GM12878 (cell line): Measurements from ENCODE around the gene HIC1. TPM values are rescaled to one million over a fixed set of nuclear protein-coding genes. Genes with fewer than 3 reads are reported as not detected.

Experiments used
- ATAC-seq: fragments of 200-7000 bp; cut with Tn5 transposase; 3 replicates; pipeline ENCODE4 v1.9.1; 2020; ENCODE audit warnings: mild to moderate bottlenecking, moderate library complexity
- BruUV-seq: library from RNA; stranded (reverse); fragments of 400-500 nt; replicated peaks from 2 replicates; lab custom pipeline; 2021; lab: Mats Ljungman, UMichigan
- CTCF ChIA-PET: fragments of 300-600 bp; sonication (Branson Sonifier 250); formaldehyde crosslinking; extraction: SDS; loops from one replicate; lab custom pipeline; 2021; ENCODE audit warnings: inconsistent platforms; lab: Yijun Ruan, JAX
- POLR2A ChIA-PET: fragments of 350-600 bp; formaldehyde crosslinking; extraction: SDS; loops from one replicate; lab custom pipeline; 2021; ENCODE audit warnings: inconsistent platforms; lab: Charles Lee
- RAD21 ChIA-PET: fragments of 300-600 bp; sonication (Branson Sonifier 250); formaldehyde crosslinking; loops from one replicate; lab custom pipeline; 2023; ENCODE audit warnings: antibody characterized with exemption; ENCODE audit not compliant: unreplicated experiment; lab: Charles Lee
- SMC1A ChIA-PET: fragments of 300-600 bp; sonication (Branson Sonifier 250); formaldehyde crosslinking; loops from one replicate; lab custom pipeline; 2023; ENCODE audit not compliant: unreplicated experiment, uncharacterized antibody; lab: Charles Lee
- DNase-seq: peaks from one replicate; pipeline ENCODE4 v3.0.0-alpha.2; 2011; ENCODE audit warnings: low read depth, low spot score
- FAIRE-seq: peaks from 3 replicates; lab custom pipeline; 2011; peaks lifted over from hg19 to GRCh38; lab: Jason Lieb, UNC
- H2AFZ ChIP-seq: 2 replicates; pipeline ENCODE4 v1.6.0; 2011; ENCODE audit warnings: low read depth, low read length, control low read depth; ENCODE audit not compliant: control insufficient read depth
- H3K27ac ChIP-seq: 2 replicates; pipeline ENCODE4 v1.5.1; 2011; ENCODE audit warnings: control low read depth; ENCODE audit not compliant: control insufficient read depth, insufficient read depth
- H3K27me3 ChIP-seq, 2 experiments: replicated peaks in 1 of 2; 2 replicates each; pipeline versions ENCODE4 v1.6.0 to v1.6.1; 2011; ENCODE audit warnings: low read length in 1 of 2; ENCODE audit not compliant: control insufficient read depth in 2 of 2, insufficient read depth in 2 of 2
- H3K36me3 ChIP-seq, 2 experiments: 2 replicates each; pipeline ENCODE4 v1.5.1; 2011; ENCODE audit warnings: low read length in 1 of 2; ENCODE audit not compliant: control insufficient read depth in 2 of 2, insufficient read depth in 2 of 2
- H3K4me1 ChIP-seq: 2 replicates; pipeline ENCODE4 v1.6.1; 2011; ENCODE audit warnings: mild to moderate bottlenecking, low read length, moderate library complexity, mixed read lengths; ENCODE audit not compliant: control insufficient read depth, insufficient read depth
- H3K4me2 ChIP-seq: 2 replicates; pipeline ENCODE4 v1.6.0; 2011; ENCODE audit warnings: control low read depth; ENCODE audit not compliant: control insufficient read depth, insufficient read depth
- H3K4me3 ChIP-seq: fragments of 200-600 bp; sonication (generic); 2 replicates; pipeline ENCODE4 v1.5.1; 2016
- H3K79me2 ChIP-seq: 2 replicates; pipeline ENCODE4 v1.6.0; 2011; ENCODE audit warnings: low read length; ENCODE audit not compliant: control insufficient read depth, insufficient read depth
- H3K9ac ChIP-seq: 2 replicates; pipeline ENCODE4 v1.8.0; 2011; ENCODE audit warnings: low read length, control low read depth, mixed read lengths; ENCODE audit not compliant: control insufficient read depth, insufficient read depth
- H3K9me3 ChIP-seq: replicated peaks from 3 replicates; pipeline ENCODE4 v1.5.1; 2011; ENCODE audit warnings: mild to moderate bottlenecking, low read length; ENCODE audit not compliant: control insufficient read depth, insufficient read depth
- H4K20me1 ChIP-seq: 2 replicates; pipeline ENCODE4 v1.6.0; 2011; ENCODE audit not compliant: control insufficient read depth, insufficient read depth
- CHD4 ChIP-seq: fragments of 200-600 bp; sonication (generic); IDR thresholded peaks from 2 replicates; pipeline ENCODE4 v1.6.1; 2016; ENCODE audit warnings: mild to moderate bottlenecking
- CREM ChIP-seq: IDR thresholded peaks from 2 replicates; pipeline ENCODE4 v1.6.1; 2014; ENCODE audit warnings: antibody characterized with exemption, low read depth
- GABPA ChIP-seq: IDR thresholded peaks from 2 replicates; pipeline ENCODE4 v1.6.1; 2014; ENCODE audit warnings: antibody characterized with exemption, low read depth, mild to moderate bottlenecking, inconsistent platforms
- HDAC6 ChIP-seq: fragments of 200-600 bp; sonication (generic); IDR thresholded peaks from one replicate; pipeline ENCODE4 v1.8.0; 2017; ENCODE audit warnings: antibody characterized with exemption; ENCODE audit not compliant: unreplicated experiment
- LARP7 ChIP-seq: fragments of 450-650 bp; IDR thresholded peaks from 2 replicates; pipeline ENCODE4 v1.6.1; 2017; ENCODE audit warnings: mild to moderate bottlenecking
- SMAD5 ChIP-seq: IDR thresholded peaks from 2 replicates; pipeline ENCODE4 v1.6.1; 2016; ENCODE audit warnings: antibody characterized with exemption, low read depth
- STAT3 ChIP-seq: IDR thresholded peaks from 2 replicates; pipeline ENCODE4 v1.6.1; 2011; ENCODE audit warnings: low read depth, low read length, improper control_type of control experiment
- SUZ12 ChIP-seq: fragments of 200-600 bp; sonication (generic); IDR thresholded peaks from one replicate; pipeline ENCODE4 v1.6.1; 2018; ENCODE audit warnings: antibody characterized with exemption, mild to moderate bottlenecking; ENCODE audit not compliant: unreplicated experiment
- TAF1 ChIP-seq: IDR thresholded peaks from 2 replicates; pipeline ENCODE4 v1.6.1; 2011; ENCODE audit warnings: mild to moderate bottlenecking, low read depth, low read length, borderline replicate concordance
- TBL1XR1 ChIP-seq: IDR thresholded peaks from 2 replicates; pipeline ENCODE4 v1.6.1; 2012; ENCODE audit warnings: low read depth, low read length, improper control_type of control experiment
- TCF3 ChIP-seq: IDR thresholded peaks from 2 replicates; pipeline ENCODE4 v1.6.1; 2012; ENCODE audit warnings: low read depth, mild to moderate bottlenecking, low read length, borderline replicate concordance; ENCODE audit not compliant: insufficient read depth
- WGBS: methylation state at CpG from one replicate; pipeline ENCODE4 v1.1.6; 2016; ENCODE audit warnings: low lambda C conversion rate; ENCODE audit not compliant: insufficient replicate concordance, insufficient coverage; ENCODE audit errors: missing lambda C conversion rate; 5-methylcytosine and 5-hydroxymethylcytosine counted together
- in situ Hi-C: fragments of 300-500 bp; cut with MboI; formaldehyde crosslinking; loops from 9 replicates; pipeline ENCODE4 v1.14.3; 2018; ENCODE audit warnings: mixed read lengths
- intact Hi-C: fragments of 100-400 bp; cut with micrococcal nuclease; formaldehyde crosslinking; loops from one replicate; pipeline ENCODE4 v1.14.2; 2022; ENCODE audit not compliant: unreplicated experiment
- polyA plus RNA-seq, 11 experiments: library from polyadenylated mRNA; depleted of rRNA in 4 of 11; unstranded in 6 of 11; stranded (reverse) in 5 of 11; fragments of >200 nt; fragmentation: Nextera tagmentation in 4 of 11; fragmentation: Illumina TruSeq in 1 of 11; extraction: Ambion mirVana in 4 of 11; extraction: Trizol in 1 of 11; gene quantifications; 1 replicate in 1 of 11; 2 replicates in 10 of 11; pipeline versions ENCODE4 v1.2.1 to v1.2.3, GENCODE V29; 2011 to 2016; ENCODE audit warnings: inconsistent platforms in 2 of 11, missing spikeins in 2 of 11, low read depth in 1 of 11
- total RNA-seq, 4 experiments: library from RNA; depleted of rRNA in 3 of 4; stranded (reverse); fragments of >200 nt in 3 of 4; fragmentation: Illumina TruSeq in 1 of 4; extraction: Trizol in 1 of 4; gene quantifications; 2 replicates each; pipeline versions ENCODE4 v1.2.1 to v1.2.3, GENCODE V29; 2013 to 2021
- TF ChIP-seq, protein P1 (sequence below): fragments of 450-650 bp; IDR thresholded peaks from 2 replicates; pipeline ENCODE4 v1.6.1; 2017; ENCODE audit warnings: borderline replicate concordance
- TF ChIP-seq, protein P2 (sequence below): IDR thresholded peaks from 2 replicates; pipeline ENCODE4 v1.6.1; 2011; ENCODE audit warnings: low read depth, low read length, improper control_type of control experiment, borderline replicate concordance

The HIC1 gene
- total and polyA plus RNA-seq, 10 of the 15 experiments (the other 5 are each of a cell fraction or from before 2014, with no cell fraction given): 0.11 to 61.1 (median 4.9) TPM

DNA sequence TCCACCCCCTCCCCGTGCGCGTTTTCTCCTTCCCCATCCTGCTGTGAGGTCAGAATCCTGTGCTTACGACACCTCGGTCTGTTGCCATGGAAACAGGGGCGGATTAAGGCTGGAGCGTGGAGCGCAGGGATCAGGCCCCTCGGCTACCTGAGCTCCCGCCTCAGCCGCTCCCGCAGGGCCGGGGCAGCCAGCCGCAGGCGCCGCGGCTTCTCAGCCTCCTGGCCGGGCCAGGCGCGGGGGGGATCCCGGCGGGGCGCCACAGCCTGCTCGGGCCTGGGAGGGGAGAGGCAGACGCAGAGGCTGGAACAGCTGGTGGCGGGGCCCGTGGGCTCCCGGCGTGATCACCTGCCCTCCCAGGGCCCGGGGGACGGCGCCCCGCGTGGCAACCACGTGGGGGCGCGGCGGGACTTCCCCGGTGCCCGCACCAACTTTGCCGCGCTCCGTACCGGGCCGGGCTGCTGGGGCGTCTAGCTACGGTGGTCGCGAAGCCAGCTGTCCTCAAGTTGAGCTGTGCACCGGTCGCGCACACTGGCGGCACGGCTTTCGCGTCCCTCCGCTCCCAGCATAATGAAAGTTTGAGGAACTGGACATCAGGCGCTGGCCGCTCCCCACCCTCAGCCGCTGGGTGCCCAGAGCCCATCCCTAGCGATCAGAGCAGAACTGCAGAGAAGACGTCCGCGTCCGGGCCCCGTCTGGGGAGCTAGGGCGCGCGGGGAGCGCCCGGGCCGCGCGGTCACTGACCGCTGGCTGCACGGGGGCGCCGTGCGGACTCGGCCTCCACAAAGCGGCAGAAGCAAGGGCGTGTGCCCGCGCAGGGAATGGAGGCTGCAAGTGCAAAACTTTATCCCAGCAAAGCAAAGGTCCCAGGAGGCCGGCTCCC lies 31.0 kb upstream of the HIC1 start:
- peaks cover 18 to 25% of the 10 kb centered on the region in 2 experiments for H3K27me3 ChIP-seq
- H3K36me3 ChIP-seq: no peaks in the 10 kb centered on the region
- SMC1A ChIA-PET: no interaction called here
- ATAC-seq (no peak), DNase-seq (no peak), FAIRE-seq (no peak)
- intact Hi-C loops (no loop called here), in situ Hi-C loops (loop anchor here (25.0 kb wide), 1 partner anchor 112 kb away; no protein-coding TSS in a partner anchor)
- H3K9ac ChIP-seq: no peak overlapping the region
- RAD21 ChIA-PET: no interaction called here
- no peaks in the 10 kb centered on the region for H4K20me1 ChIP-seq
- WGBS: 17% methylated on average over 65 of the region's 85 CpGs
- CTCF ChIA-PET: no interaction called here
- peaks cover 4% of the 10 kb centered on the region for H3K4me1 ChIP-seq
- no TSS peak for BruUV-seq
- POLR2A ChIA-PET: no interaction called here
- peak overlapping the region; percentile 60; the same call in 1 of the 2 replicates for H3K4me2 ChIP-seq
- no peak overlapping the region for H3K4me3 ChIP-seq
- no peak overlapping the region for H3K27ac ChIP-seq
- TF ChIP-seq HDAC6 (peak; percentile 87), STAT3 (no peak)
- H3K79me2 ChIP-seq: no peaks in the 10 kb centered on the region
- H3K9me3 ChIP-seq: no peaks in the 10 kb centered on the region
- no peak overlapping the region for H2AFZ ChIP-seq

DNA sequence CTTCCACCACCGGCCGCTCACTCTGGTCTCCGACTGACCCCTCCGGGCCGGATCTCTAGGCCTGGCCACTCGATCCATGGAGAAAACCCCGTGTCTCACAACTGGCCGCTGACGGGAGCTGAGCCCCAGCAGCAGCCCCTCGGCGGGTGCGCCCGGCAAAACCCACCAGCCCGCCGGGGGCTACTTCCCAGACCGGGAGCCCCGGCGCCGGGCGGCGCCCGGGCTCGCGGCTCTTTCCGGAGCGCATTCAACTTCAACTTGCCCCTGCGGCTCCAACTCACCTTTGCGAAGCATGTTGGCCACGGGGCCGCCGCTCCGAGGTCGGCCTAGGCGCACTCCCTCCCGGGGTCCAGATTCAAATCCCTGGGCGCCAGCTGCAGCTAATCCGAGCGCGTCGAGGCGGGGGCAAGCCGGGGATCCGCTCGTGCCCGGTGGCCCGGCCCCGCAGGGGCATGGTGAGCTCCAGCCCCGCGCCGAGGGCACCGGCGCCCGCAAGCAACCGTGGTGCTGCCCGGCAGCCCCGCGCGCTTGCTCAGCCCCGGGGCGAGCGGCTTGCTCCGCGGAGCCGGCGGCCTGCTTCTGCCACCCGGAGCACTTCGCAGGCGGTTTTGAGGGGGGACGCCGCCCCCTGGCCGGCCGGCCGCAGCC lies 30.2 kb upstream of the HIC1 start:
- Histone ChIP-seq H4K20me1 (no peaks in the 10 kb centered on the region), H3K27ac (no peak overlapping the region), H3K36me3 (no peaks in the 10 kb centered on the region)
- 9% methylated on average over 73 of the region's 73 CpGs for WGBS
- TF ChIP-seq GABPA (no peak), CREM (no peak), SMAD5 (no peak), TBL1XR1 (no peak), LARP7 (0 out of 2 replicates have a peak, but pooled peaks have one; percentile 20), TCF3 (no peak), CHD4 (no peak), TAF1 (no peak), SUZ12 (peak; percentile 96)
- TF ChIP-seq, protein P1, sequence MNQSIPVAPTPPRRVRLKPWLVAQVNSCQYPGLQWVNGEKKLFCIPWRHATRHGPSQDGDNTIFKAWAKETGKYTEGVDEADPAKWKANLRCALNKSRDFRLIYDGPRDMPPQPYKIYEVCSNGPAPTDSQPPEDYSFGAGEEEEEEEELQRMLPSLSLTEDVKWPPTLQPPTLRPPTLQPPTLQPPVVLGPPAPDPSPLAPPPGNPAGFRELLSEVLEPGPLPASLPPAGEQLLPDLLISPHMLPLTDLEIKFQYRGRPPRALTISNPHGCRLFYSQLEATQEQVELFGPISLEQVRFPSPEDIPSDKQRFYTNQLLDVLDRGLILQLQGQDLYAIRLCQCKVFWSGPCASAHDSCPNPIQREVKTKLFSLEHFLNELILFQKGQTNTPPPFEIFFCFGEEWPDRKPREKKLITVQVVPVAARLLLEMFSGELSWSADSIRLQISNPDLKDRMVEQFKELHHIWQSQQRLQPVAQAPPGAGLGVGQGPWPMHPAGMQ: no peak
- TF ChIP-seq, protein P2, sequence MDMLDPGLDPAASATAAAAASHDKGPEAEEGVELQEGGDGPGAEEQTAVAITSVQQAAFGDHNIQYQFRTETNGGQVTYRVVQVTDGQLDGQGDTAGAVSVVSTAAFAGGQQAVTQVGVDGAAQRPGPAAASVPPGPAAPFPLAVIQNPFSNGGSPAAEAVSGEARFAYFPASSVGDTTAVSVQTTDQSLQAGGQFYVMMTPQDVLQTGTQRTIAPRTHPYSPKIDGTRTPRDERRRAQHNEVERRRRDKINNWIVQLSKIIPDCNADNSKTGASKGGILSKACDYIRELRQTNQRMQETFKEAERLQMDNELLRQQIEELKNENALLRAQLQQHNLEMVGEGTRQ: no peak
- TF ChIP-seq, all 136 proteins: peak for 2
- ChIA-PET SMC1A (no interaction called here), CTCF (interaction anchor here (1.0 kb wide), 1 partner anchor 304 kb away, joined by 4 read pairs; no protein-coding TSS in a partner anchor), RAD21 (no interaction called here), POLR2A (no interaction called here)
- in situ Hi-C loops: loop anchor here (25.0 kb wide), 1 partner anchor 112 kb away; no protein-coding TSS in a partner anchor
- no peaks in the 10 kb centered on the region for H3K79me2 ChIP-seq
- no TSS peak for BruUV-seq
- FAIRE-seq (no peak), DNase-seq (no peak), ATAC-seq (no peak)
- intact Hi-C loops: no loop called here
- H3K4me1 ChIP-seq: peaks cover 4% of the 10 kb centered on the region
- H2AFZ ChIP-seq: no peak overlapping the region
- H3K9me3 ChIP-seq: no peaks in the 10 kb centered on the region
- peaks cover 18 to 25% of the 10 kb centered on the region in 2 experiments for H3K27me3 ChIP-seq
- peak overlapping the region; percentile 77; the same call in 1 of the 2 replicates for H3K4me2 ChIP-seq
- peak overlapping the region; percentile 74; the same call in 1 of the 2 replicates for H3K4me3 ChIP-seq
- no peak overlapping the region for H3K9ac ChIP-seq
